GM12892 (cell line): Measurements from ENCODE around the gene SLC16A3.

Experiments used
- POLR2A ChIP-seq: IDR thresholded peaks from 2 replicates; pipeline ENCODE4 v1.6.1; 2011; ENCODE audit warnings: low read depth, low read length, control low read depth
- TAF1 ChIP-seq: IDR thresholded peaks from 2 replicates; pipeline ENCODE4 v1.6.1; 2011; ENCODE audit warnings: low read depth, mild to moderate bottlenecking, control low read depth, low read length, borderline replicate concordance

GRCh38 chr17:82212331-82213250 lies 16.3 kb upstream of the SLC16A3 start, which contains the start of gene CCDC57:
- TF ChIP-seq TAF1 (peak; percentile 70), POLR2A (peak; percentile 53; the same call in 1 of the 2 replicates)
